ENCODE results near the gene CACNA1G.

CACNA1G gene

GRCh38 chr17:50618941-50619340, 58.4 kb downstream of the CACNA1G start:
- TF ChIP-seq GATA3 (IDR thresholded peaks at IDR 0.05; ENCODE audit: low read depth, low read length) = no peak
- no peak for TF ChIP-seq GATA2 (IDR thresholded peaks at IDR 0.05; ENCODE audit: low read depth, low read length)

DNA sequence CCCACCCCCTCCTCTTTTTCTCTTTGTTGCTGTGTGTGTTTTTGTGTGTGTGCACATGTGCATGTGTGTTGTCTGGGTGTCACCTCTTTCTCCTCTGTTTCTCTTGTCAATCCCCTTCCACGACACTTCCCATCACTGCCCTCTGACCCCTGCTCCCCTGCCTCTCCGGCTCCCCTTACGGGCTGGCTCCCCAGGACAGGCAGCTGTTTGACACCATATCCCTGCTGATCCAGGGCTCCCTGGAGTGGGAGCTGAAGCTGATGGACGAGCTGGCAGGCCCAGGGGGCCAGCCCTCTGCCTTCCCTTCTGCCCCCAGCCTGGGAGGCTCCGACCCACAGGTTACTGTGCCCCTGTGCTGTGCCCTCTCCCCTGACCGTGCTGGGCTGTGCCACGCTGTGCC, 59.0 kb downstream of the CACNA1G start:
- TF ChIP-seq GATA3 (IDR thresholded peaks at IDR 0.05; ENCODE audit: low read depth, low read length) = no peak
- TF ChIP-seq GATA2 (IDR thresholded peaks at IDR 0.05; ENCODE audit: low read depth, low read length) = no peak

- TF ChIP-seq GATA2 (IDR thresholded peaks at IDR 0.05; ENCODE audit: low read depth, low read length) (no peak), GATA3 (IDR thresholded peaks at IDR 0.05; ENCODE audit: low read depth, low read length) (no peak)
Observed at GRCh38 chr17:50620237-50620636, 59.7 kb downstream of the CACNA1G start.

DNA sequence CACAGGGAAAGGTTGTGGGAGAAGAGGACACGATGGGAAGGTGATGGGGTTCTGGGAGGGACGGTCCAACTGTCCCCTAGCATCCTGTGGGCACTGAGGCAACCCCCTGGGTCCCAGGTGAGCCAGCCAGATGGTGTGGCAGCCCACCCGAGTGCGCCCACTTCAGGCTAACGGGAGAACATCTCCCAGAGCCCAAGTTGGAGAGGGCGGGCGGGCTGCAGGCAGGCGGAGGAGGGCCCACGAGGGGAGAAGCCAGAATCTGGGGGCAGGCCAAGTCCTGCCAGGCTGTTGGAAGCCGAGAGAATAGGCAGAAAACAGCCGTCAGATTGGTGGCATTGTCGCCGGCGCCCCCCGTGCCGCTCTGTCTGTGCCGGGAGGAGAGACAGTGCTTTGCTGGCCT, 60.3 kb downstream of the CACNA1G start:
- TF ChIP-seq GATA2 (IDR thresholded peaks at IDR 0.05; ENCODE audit: low read depth, low read length) (no peak), GATA3 (IDR thresholded peaks at IDR 0.05; ENCODE audit: low read depth, low read length) (no peak)

DNA sequence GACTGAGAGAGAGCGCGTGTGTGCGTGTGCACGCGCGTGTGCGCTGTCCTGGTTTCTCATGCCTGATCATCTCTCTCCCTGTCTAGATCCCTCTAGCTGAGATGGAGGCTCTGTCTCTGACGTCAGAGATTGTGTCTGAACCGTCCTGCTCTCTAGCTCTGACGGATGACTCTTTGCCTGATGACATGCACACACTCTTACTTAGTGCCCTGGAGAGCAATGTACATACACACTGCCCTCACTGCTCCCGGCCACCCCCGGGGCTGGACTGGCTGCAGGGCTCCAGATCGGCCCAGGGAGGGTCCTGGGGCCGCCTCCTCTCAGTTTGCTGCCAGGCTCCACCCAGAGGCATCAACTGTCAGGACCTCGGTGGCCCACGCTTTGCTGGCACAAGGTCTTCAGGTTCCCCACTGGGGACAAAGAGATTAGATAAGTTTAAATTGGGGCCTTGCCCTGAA, 61.1 kb downstream of the CACNA1G start:
- no peak for TF ChIP-seq GATA2 (IDR thresholded peaks at IDR 0.05; ENCODE audit: low read depth, low read length)
- no peak for TF ChIP-seq GATA3 (IDR thresholded peaks at IDR 0.05; ENCODE audit: low read depth, low read length)

GRCh38 chr17:50624321-50624934, 63.9 kb downstream of the CACNA1G start:
- TF ChIP-seq GATA3 (IDR thresholded peaks at IDR 0.05; ENCODE audit: low read depth, low read length) (no peak), GATA2 (IDR thresholded peaks at IDR 0.05; ENCODE audit: low read depth, low read length) (no peak)

DNA sequence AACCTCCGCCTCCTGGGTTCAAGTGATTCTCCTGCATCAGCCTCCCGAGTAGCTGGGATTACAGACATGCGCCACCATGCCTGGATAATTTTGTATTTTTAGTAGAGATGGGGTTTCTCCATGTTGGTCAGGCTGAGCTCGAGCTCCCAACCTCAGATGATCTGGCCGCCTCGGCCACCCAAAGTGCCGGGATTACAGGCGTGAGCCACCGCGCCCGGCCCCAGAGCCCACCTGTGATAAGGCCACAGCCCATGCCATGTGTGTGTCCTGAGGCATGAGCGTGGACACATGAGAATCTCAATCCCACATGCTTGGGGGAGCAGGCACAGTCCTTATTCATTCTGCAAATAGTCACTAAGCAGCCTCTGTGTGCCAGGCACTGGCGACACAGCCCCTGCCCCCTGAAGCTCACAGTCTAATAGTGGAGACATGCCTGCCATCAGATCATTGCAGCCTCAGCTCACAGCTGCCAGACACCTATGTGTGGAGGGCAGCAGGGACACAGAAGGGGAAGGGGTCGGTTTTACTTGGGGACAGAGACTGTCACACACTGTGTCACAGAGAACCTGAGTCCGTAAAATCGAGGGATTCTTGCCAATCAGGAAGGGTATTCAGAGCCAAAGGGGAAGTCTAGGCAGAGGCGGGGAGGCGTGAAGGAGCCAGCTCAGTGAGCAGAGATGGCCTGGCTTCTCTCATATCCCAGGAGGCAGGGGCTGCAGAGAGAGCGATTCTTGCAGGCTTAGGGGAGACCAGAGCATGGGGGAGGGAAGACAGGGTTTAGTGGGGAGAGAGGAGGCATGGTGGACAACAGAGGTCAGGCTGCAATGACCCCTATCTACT, 64.7 kb downstream of the CACNA1G start:
- no peak for TF ChIP-seq GATA3 (IDR thresholded peaks at IDR 0.05; ENCODE audit: low read depth, low read length)
- TF ChIP-seq GATA2 (IDR thresholded peaks at IDR 0.05; ENCODE audit: low read depth, low read length) = no peak

DNA sequence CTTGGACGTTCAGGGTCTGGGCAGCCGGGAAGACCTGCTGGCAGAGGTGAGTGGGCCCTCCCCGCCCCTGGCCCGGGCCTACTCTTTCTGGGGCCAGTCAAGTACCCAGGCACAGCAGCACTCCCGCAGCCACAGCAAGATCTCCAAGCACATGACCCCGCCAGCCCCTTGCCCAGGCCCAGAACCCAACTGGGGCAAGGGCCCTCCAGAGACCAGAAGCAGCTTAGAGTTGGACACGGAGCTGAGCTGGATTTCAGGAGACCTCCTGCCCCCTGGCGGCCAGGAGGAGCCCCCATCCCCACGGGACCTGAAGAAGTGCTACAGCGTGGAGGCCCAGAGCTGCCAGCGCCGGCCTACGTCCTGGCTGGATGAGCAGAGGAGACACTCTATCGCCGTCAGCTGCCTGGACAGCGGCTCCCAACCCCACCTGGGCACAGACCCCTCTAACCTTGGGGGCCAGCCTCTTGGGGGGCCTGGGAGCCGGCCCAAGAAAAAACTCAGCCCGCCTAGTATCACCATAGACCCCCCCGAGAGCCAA, 65.6 kb downstream of the CACNA1G start:
- TF ChIP-seq GATA3 (IDR thresholded peaks at IDR 0.05; ENCODE audit: low read depth, low read length) = no peak
- no peak for TF ChIP-seq GATA2 (IDR thresholded peaks at IDR 0.05; ENCODE audit: low read depth, low read length)

- TF ChIP-seq GATA3 (IDR thresholded peaks at IDR 0.05; ENCODE audit: low read depth, low read length) (no peak), GATA2 (IDR thresholded peaks at IDR 0.05; ENCODE audit: low read depth, low read length) (peak; percentile 58; the same call in 1 of the 2 replicates)
Observed at GRCh38 chr17:50627036-50627781, 66.7 kb downstream of the CACNA1G start.

DNA sequence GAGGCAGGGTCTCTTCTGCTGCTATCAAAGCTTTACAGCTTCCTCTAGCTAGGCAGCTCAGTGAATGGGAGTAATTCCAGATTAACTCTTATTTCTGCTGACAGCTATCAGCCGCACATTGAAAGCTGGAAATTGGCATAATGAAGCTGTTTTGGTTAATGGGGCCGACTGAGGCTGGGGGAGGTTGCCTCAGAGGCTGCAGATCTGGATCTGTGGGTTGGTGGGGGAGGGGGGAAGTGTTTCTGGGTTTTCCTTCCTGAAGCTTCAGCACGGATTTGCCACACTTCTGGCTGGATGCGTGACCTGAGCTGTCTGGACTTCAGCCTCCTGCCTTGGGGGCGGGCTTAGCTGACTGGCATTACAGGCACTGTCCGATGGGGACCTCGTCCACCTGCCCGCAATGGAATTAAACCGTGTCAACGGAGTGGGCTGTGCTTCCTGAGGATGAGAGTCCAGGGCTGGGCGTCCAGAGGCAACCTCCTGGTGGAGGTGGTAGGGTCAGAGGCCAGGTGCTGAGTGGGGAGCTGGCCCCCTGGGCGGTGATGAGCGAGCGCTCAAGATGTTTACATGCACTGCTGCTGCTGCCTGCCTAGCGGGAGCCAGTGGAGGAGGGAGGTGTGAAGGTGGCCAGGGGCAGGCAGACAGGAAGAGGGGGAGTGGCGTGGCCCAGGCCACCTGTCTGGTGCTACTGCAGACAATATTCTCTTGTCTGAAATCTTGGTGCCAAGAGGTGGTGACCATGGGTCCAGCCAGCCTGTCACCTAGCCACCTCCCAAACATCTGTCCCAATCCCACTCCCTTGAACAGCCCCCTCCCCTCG, 67.5 kb downstream of the CACNA1G start:
- TF ChIP-seq GATA2 (IDR thresholded peaks at IDR 0.05; ENCODE audit: low read depth, low read length) (peak; percentile 62; the same call in 1 of the 2 replicates), GATA3 (IDR thresholded peaks at IDR 0.05; ENCODE audit: low read depth, low read length) (no peak)

- TF ChIP-seq GATA2 (IDR thresholded peaks at IDR 0.05; ENCODE audit: low read depth, low read length) (no peak), GATA3 (IDR thresholded peaks at IDR 0.05; ENCODE audit: low read depth, low read length) (no peak)
Observed at GRCh38 chr17:50629902-50630301, 69.4 kb downstream of the CACNA1G start.

DNA sequence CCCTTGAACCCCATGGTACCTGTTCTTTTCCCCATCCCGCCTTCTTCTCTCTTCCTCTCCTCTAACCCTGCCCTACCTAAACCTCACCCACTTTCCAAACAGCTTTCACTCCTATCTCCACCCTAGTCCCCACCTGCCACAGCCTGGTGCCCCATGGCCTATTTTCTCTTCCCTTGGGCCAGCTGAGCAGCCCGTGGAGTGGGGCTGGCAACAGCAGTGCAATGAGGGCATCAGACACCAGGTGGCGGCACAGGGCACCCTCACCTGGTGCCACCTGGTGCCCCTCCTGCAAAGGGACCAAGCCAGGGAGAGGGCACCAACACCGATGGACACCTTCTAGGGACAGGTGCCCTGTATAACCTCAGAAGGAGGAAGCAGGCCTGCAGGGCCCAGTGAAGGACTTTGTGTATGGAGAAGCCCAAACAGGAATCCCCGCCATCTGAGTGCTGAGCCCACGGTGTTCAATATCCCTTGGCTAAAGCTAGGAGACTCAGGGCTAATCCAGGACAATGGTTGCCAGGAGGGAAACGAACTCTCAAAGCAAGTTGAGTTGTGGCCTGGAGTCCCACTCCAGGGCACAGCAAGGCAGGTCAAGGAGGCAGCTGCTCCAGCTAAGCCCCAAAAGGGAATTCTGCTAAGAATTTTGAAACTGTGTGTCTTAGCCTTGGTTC, 70.1 kb downstream of the CACNA1G start:
- TF ChIP-seq GATA3 (IDR thresholded peaks at IDR 0.05; ENCODE audit: low read depth, low read length) (no peak), GATA2 (IDR thresholded peaks at IDR 0.05; ENCODE audit: low read depth, low read length) (no peak)

Measured in SH-SY5Y (cell line).